ENCODE data around the gene GALNS.

GRCh38 chr16:88775825-88776224, 80.9 kb downstream of the GALNS start:
- TF ChIP-seq CEBPB (IDR thresholded peaks at IDR 0.05) (no peak), REST (IDR thresholded peaks at IDR 0.05; ENCODE audit: low read depth) (no peak), MAX (IDR thresholded peaks at IDR 0.05) (no peak), TAF1 (IDR thresholded peaks at IDR 0.05; ENCODE audit: low read depth) (no peak)
